ENCODE results near the gene SLC1A3.

The SLC1A3 gene

GRCh38 chr5:36599986-36600779 is 6.2 kb upstream of the SLC1A3 start:
- peak; percentile 49 for DNase-seq (ENCODE audit: low read depth)

- DNase-seq (ENCODE audit: low read depth), result no peak
Measured at GRCh38 chr5:36600917-36601527, 5.4 kb upstream of the SLC1A3 start.

GRCh38 chr5:36602704-36603321 is 3.6 kb upstream of the SLC1A3 start:
- DNase-seq (ENCODE audit: low read depth), result no peak

DNA sequence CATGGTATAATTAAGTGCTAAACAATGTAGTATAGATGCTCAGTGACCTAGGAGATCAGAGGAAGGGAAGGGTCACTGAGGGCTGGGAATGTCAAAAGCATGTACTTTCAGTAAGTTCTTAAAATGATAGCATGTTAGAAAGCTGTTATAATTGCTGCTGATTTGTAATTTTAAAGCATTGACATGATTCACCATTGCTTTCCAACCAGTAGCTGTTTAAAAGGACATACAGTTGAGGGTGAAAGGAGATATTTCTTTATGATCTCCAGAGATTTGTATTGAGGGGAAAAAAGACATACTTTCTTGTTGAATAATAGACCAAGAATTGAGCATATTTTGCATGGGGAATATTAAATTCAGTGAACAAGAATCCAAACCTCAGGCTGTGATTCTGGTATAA is 1.2 kb upstream of the SLC1A3 start:
- no peak for DNase-seq (ENCODE audit: low read depth)

- DNase-seq (ENCODE audit: low read depth), result no peak
Measured at GRCh38 chr5:36606036-36606427, 374 bp upstream of the SLC1A3 start.

DNA sequence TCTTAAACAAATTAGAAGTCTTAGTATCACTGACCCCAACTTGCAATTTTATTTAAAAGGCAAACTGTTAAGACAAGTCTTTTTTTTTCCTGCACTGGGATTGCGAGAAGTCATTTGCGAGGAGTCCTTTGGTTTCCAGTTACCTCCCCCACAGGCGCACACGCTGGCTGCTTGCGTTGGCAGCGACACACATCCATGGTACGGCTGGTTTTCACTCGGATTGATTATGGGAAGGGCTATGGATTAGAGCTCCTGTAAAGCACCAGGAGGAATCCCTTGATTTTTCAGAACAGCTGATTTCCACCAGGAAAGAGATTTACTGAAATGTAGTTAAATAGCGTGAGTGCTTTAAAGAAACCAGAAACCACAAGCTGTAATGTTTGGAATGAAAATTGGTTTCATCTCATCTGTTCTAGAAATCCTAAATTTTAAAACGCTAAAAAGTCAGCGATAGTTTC is 737 bp downstream of the SLC1A3 start:
- peak; percentile 62 for DNase-seq (ENCODE audit: low read depth)

DNA sequence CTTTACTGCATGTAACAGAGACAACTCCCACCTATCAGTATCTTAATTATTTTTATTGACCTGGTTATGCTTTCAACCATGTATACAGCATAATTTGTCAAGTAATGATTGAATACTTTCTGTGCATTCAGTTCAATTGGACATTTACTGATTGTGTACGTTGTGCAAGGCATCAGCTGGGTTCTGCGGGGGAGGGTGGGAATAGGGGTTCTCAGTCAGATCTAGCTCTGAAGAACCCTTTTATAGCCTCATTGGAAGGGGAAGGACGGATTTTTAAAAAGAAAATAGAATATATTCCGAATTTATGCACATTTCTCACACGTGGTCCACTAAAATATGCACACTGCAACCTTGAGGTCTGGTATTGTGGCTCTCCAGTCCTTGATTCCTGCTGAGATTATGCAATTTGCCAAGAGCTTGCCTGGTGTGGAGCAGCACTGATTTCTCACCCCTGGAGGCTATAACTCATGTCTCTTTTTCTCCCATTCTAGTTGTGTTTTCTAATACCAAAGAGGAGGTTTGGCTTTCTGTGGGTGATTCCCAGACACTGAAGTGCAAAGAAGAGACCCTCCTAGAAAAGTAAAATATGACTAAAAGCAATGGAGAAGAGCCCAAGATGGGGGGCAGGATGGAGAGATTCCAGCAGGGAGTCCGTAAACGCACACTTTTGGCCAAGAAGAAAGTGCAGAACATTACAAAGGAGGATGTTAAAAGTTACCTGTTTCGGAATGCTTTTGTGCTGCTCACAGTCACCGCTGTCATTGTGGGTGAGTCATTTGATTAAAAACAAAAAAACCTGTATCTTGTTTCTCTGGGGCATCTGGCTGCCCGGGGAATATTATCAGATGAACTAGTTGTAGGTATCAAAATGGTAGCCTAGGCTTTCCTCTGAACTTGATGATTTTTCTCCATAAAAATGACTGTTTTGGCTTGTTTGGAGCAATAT is 1.7 kb downstream of the SLC1A3 start:
- DNase-seq (ENCODE audit: low read depth), result peak; percentile 34

- no peak for DNase-seq (ENCODE audit: low read depth)
Measured at GRCh38 chr5:36610621-36611020, 4.2 kb downstream of the SLC1A3 start.

- no peak for DNase-seq (ENCODE audit: low read depth)
Measured at GRCh38 chr5:36611520-36612274, 5.3 kb downstream of the SLC1A3 start.

DNA sequence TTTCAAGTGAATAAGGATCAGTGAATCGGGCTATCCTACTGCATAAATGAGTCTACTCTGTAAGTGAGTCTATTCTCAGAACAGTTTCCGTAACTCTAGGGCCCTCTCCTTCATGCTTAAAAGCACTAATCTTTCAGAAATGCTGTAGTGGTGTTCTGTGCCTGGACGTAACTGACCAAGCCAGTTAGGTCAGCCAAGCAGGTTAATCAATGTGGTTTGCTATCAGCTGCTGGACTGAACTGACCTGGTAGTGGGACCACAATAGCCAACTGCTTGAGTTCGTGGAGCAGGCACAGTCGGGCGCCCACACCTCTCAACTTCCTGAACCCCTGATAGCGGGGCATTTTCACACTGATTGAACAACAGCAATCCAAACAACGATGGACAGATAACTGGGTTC is 6.8 kb downstream of the SLC1A3 start:
- no peak for DNase-seq (ENCODE audit: low read depth)

DNA sequence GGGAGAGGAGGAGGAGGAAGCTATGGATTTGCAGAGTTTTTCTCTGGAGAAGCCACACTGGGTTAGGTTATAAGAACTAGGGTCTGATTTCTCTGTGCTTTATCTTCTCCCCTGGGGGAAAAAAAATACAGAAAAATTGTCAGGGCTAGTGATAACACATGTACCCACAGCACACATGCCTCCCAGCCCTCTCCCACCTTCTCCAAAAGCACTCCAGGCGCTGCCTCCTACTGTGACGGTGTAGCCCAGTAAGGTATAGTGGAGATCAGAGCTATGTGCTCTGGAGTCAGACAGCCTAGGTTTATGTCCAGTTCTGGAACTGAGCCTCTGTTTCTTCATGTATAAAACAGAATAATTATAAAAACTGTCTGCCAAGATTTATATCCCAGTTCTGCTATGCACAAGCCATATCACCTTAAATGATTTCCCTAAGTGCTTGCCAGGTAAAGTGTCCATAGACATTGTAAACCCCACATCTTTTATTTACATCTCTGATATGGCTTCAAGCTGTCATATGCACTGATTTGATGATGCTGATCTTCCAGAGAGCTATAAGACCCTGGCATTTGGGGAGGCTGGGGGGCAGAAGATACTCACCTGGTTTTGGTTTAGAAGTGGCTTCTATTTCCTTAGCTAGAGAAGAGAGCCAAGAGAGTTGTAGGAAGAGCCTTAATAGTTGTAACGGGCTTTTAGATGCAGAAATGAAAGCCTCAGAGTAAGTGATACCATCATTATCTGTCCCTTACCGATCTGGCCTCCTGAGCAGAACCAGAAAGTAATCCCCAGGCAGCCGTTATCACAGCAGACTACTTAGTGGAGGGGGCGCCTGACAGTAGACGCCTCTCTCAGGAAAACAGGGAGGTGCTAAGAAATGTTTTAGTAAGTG is 7.6 kb downstream of the SLC1A3 start:
- DNase-seq (ENCODE audit: low read depth), result no peak

DNA sequence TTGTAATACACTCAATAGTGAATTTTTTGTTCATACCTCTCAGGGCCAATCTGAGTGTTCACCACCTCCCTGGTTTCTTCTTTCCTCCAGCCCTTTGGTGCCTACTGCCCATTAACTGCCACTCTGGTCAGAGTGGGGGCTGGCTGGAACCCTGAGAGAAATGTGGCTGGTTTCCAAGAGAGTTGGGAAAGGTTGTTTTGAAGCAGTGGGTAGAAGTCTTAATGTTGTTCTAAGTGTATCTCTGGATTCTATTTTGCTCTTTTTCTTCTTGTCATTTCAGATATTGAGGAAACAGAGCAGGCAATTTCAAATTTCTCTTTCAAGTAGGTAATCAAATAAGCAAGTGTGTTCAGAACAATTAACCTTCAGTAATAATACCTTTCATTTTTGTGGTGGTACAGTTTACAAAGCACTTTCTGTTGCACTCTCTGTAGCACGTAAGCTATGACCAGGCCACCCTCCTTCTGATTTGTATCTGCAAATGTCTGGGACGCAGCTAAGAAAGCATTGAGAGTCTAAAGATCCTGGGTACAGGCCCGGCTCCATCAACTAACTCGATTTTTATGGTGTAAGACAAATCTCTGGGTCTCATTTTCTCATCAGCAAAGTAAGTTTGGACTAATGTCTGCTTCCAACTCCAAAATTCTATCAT is 8.4 kb downstream of the SLC1A3 start:
- no peak for DNase-seq (ENCODE audit: low read depth)

GRCh38 chr5:36619012-36619635 is 12.7 kb downstream of the SLC1A3 start:
- DNase-seq (ENCODE audit: low read depth), result no peak

DNA sequence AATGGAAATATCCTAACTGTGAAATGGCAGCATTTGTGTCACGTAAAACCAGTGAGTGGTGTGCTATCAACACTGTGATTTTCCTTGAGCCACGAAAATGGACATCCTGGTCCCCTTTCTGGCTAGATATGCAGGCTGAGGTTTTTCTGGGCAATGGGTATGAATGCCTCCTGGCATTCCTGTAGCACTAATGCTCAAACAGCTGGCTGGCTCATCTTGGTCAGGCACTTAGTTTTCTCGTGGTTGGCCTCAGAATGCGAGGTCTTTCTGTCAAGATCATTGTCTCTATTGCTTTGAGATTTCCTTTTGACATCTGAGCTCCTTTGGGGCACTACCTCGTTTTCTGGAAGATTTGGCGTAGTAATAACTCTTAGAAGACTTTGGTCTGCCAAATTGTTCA is 15.6 kb downstream of the SLC1A3 start:
- no peak for DNase-seq (ENCODE audit: low read depth)

- DNase-seq (ENCODE audit: low read depth), result no peak
Measured at GRCh38 chr5:36623832-36624231, 17.4 kb downstream of the SLC1A3 start.

GRCh38 chr5:36624277-36624676 is 17.9 kb downstream of the SLC1A3 start:
- DNase-seq (ENCODE audit: low read depth), result no peak

GRCh38 chr5:36628695-36629094 is 22.3 kb downstream of the SLC1A3 start:
- DNase-seq (ENCODE audit: low read depth), result no peak

GRCh38 chr5:36629729-36630128 is 23.3 kb downstream of the SLC1A3 start:
- DNase-seq (ENCODE audit: low read depth), result no peak

Measured in ELR (cell line).